UCSD-AML1 (cell line): Measurements from ENCODE around the gene ZNF670.
A peak's percentile ranks its signal among the peaks of the same experiment; 100 is the strongest.

Source experiments
- DNase-seq: peaks from one replicate; lab custom pipeline; 2025; ENCODE audit not compliant: unreplicated experiment; lab: John Stamatoyannopoulos, UW

The ZNF670 gene

DNA sequence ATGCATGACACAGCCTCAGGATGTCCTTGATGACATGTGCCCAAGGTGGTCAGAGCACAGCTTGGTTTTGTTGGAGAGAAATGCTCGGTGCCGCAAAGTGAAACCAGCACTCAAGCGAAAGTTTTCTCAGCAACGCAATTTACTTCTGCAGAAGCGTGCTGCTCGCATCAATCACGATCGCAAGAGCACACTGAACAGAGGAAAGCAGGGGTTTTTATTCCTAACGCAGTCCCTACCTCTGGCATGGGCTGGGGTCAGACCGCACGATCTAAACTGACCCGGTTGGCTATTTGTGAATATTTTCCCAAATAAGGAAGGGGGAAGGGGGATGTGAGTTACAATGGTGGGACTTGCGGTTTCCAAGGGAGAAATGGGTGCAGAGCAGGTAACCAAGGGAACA, 26.4 kb upstream of the ZNF670 start:
- DNase-seq: no peak

DNA sequence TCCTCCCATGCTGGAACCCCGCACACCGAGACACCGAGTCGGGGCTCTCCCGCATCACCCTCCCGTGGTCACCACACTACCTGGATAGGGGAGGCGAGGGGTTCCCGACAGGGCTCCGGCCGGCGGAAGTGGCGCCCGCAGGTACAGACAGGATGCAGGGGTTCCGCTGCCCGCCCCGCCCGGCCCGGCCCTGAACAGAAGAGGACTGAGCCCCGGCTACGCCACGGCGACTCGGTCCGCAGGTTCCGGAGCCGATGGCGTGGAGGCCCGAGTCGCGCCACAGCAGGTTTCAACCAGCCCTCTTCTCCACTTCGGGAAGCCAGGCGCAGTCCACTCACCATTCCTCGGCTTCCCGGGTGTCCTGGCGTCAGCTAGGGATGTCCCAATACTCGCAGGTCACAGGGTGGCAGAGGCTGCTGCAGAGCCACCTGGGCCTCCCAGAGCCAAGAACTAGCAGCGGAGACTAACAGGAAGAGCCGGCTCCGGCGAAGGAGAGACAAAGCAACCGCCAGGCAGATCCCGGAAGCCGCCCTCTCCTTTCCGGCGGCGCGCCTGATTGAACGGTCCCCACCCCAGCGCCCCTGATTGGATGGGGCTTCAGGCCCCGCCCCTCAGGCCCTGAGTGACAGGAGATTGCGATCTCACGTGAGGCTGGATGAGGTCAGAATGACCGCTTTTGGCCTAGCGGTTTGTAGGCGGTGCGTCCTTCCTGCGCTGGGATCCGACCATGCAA, 25.4 kb upstream of the ZNF670 start, which contains the start of gene ZNF669:
Gene ZNF669, minus strand, starts transcription at position 498 of the 733 bp plus-strand sequence. Its CDS starts 157 bp downstream, at position 341.
- DNase-seq: peak; percentile 93

GRCh38 chr1:247102381-247102780, 23.8 kb upstream of the ZNF670 start:
- DNase-seq: no peak

- no peak for DNase-seq
Measured at GRCh38 chr1:247100676-247101279, 22.2 kb upstream of the ZNF670 start.

DNA sequence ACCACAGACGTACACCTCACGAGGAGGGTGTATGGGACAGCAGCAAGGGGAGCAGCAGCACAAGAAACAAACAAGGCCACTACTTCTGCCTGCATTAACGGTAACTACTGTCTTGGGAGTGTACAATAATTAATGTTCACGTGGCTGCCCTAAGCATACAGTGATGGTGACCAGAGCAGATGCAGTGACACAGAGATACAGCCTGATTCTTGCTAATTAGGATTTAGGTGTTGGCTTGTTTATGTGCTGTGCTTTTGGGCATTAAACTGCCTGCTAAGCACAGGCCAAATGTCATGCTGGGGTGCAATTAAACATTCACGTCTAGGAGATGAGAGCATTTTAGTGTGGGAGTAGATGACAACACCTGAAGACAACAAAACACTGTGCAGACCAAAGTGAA, 18.3 kb upstream of the ZNF670 start:
- DNase-seq: no peak

- DNase-seq: no peak
Measured at GRCh38 chr1:247096544-247096943, 17.9 kb upstream of the ZNF670 start.

DNA sequence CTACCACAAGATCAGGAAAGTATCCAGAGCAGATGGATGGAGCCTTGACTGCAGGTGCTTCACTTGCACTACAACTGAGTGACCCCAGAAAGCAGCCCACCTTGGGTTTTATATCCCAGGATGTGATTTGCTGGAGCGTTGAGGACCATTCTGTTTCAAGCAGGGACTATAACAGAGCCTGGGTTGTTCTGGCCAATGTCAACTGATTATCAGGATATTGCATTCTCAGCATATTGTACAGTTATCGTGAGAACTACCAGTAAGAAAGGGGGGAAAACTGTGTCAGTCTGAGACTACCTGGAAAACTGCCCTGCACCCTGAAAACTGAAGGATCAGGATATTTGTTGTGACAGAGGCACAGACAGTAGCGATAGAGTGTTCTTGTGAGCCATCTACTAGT, 17.5 kb upstream of the ZNF670 start:
- no peak for DNase-seq

DNA sequence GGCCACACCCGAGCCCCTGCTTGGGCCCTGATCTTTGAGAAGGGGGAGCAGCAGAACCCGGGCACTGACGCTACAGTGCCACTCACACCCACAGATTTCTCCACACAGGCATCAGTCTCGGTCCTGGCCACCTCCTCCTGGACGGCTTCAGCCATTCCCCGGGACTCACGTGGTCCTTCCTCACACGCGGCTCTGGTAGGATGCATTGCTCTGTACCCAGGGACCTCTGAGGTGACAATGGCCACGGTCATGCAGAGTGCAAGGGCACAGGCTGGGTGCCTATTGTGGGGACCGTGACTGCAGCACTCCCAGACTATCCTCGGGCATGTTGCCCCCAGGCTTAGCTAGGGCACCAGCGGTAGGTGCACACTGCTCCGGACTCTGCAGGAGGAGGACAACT, 11.8 kb upstream of the ZNF670 start:
- no peak for DNase-seq

- no peak for DNase-seq
Measured at GRCh38 chr1:247089616-247090375, 11.2 kb upstream of the ZNF670 start.

- no peak for DNase-seq
Measured at GRCh38 chr1:247088967-247089366, 10.4 kb upstream of the ZNF670 start.

- DNase-seq: no peak
Measured at GRCh38 chr1:247087256-247087655, 8.6 kb upstream of the ZNF670 start.

DNA sequence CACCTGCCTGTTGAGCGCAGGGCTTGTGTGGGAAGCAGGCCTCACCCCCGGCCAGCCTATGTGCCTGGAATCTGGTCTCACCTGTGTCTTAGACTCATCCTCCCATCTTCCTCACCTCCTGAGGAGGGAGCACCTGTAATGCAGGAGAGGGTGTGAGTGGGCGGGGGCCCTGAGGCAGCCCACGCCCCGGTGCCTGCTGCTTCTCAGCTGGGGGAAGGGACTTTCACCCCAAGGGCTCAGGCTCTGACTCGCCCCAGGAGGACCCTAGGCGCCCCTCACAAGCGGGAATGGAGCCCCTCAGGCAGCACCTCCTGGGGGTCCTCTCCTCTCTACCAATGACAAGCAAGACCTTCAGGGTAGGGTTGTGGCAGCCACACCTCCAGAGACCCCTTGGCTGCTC, 6.7 kb upstream of the ZNF670 start:
- DNase-seq: no peak

- no peak for DNase-seq
Measured at GRCh38 chr1:247084771-247085170, 6.2 kb upstream of the ZNF670 start.

DNA sequence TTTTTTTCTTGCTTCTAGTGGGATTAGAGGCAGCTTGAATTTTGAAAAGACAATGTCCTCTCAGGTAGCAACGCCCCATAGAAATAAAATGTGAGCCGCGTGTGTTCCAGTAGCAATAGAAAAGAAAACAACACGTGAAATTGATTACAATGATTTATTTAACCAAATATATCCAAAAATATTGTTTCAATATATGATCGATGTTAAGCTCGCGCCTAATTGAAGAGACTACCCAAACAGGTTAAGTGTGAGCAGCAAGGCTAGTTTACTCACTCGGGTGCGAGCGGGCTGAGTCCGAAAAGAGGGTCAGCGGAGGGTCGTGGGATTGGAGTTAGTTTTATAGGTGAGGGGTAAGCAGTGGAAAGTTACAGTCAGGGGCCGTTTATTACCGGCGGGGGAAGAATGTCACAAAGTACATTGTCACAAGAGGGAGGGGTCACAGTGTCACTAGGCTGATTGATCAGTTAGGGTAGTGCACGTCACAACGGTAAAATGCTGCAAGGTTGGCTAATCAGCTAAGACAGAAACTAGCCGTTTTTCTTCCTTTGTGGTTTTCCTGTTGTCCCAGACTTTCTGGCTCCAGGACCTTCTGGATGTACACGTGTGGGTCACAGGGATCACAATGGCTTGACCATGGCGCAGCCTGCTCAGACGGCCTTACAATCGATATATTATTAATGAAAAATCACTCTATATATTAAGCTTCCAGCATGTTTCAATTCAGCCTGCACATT, 697 bp upstream of the ZNF670 start:
- no peak for DNase-seq

DNA sequence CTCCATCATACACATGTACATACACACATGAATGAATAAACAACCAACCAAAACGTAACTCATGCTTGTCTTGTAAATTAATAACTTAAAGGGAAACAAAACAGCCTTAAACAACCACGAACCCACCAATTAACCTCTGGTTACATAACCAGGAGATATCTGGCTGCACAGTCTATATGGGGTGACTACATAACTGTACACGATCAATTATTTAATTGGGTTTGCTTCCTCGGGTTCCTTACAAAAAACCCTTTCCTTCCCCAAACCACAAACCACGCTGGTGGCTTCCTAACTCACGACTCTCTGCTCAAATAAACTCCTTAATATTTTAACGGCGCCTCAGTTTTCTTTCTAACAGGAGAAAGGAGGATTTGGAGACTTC, 744 bp downstream of the ZNF670 start:
- no peak for DNase-seq

- DNase-seq: no peak
Measured at GRCh38 chr1:247077213-247077612, 1.4 kb downstream of the ZNF670 start.

- DNase-seq: no peak
Measured at GRCh38 chr1:247070645-247071044, 8.0 kb downstream of the ZNF670 start.

DNA sequence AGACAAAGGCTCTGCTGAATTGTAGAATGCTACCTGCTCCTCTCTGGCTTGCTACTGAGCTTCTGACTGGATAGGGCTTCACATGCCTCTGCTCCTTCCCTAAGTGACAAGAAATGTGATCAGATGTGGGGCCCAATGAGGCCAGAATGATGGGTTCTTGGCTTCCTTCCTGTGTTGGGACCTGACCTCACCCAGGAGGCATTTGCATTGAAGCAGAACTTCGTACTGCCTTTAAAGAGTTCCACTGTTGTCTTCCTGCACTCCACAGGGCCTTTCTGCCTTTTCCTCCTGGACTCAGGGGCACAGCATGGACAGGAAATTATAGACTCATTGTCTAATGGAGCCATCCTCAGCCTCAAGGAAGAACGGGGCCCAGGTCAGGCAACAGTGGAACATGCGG, 14.3 kb downstream of the ZNF670 start:
- DNase-seq: no peak

DNA sequence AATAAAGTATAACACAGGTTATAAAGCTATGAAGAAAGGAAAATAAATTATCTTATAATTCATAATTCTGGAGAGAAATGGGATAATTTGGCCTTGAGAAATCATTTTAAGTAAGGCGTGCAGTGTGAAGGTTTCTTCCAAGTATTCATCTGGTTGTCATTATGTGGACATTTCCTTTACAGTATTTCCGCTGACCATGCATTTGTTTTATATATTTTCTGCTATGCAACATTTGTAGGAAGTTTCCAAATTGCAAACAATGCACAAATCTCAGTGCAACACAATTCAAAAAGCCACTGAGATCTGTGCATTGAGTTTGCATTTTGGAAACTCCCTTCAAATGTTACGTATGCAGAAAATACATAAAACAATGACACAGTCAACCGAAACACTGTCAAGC, 17.8 kb downstream of the ZNF670 start:
- DNase-seq: no peak

GRCh38 chr1:247056071-247056470, 22.5 kb downstream of the ZNF670 start:
- no peak for DNase-seq

DNA sequence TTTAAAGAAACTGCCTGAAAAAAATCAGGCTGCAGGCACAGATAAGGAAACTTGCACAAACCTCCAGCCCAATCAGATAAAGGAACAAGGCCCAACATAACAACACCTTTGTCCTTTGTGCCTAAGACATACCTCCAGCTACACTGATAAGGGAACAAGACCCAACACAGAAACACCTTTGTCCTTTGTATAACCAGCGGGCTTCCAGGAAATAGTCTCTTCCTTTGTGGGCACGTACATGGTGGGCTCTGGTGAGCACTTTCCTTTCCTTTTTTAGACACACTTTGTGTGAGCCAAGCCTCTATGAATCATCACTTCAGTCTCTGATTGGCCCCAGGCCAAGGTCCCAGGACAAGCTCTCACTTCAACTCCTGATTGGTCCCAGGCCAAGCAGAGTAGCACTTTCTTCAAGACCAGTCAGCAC, 23.6 kb downstream of the ZNF670 start:
- DNase-seq: no peak
